Measurements from ENCODE around the gene ZNF554.
"Not testable (repeated sequence)": the region's sequence is repeated elsewhere in the genome, so short reads cannot be mapped to it uniquely, and the experiment has no call there.

Gene ZNF554

DNA sequence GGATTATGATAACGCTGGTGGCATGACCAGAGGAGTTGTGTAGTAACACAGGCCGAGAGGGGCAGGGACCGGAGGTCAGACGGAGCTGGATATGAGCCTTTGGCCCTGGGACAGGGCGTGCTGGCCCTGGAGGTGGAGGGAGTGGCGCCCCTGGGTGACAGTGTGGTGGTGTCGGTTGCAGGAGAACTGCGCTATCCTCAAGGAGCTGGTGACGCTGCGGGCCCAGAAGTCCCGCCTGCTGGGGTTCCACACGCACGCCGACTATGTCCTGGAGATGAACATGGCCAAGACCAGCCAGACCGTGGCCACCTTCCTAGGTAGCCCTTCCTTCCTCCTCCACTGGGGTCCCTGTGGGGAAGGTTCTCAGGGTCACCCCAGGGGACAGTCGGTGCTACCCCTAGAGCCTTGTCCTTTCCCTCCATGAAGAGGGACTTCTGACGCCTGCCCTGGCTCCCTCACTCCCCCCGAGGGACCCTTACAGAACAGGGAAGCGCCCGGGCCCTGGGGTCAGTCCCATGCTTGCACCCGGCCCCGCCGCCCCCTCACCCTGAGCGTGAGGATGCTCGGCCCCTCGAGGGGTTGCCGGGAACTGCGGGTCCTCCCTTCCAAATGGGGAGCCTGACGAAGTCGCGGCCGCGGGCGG lies 12.8 kb upstream of the ZNF554 start:
- no peak for DNase-seq

DNA sequence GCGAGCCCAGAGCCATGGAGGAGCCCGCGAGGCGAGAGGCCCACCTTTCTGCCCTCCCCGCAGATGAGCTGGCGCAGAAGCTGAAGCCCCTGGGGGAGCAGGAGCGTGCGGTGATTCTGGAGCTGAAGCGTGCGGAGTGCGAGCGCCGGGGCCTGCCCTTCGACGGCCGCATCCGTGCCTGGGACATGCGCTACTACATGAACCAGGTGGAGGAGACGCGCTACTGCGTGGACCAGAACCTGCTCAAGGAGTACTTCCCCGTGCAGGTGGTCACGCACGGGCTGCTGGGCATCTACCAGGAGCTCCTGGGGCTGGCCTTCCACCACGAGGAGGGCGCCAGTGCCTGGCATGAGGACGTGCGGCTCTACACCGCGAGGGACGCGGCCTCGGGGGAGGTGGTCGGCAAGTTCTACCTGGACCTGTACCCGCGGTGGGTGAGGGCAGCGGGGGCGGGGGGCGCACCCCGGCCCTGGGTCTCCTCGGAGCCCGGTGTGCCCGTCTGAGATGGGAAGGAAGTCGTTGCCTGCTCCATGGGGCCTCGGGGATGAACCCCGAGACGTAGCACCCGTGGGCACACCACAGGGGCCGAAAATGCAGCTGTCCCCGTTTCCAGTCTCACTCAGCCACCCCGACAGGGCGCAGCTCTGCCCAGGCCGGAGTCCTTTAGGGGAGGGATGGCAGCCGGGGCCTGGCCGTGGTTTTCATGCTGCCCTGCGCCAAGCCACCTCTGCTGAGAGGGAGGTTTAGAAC lies 12.1 kb upstream of the ZNF554 start:
- DNase-seq = no peak

DNA sequence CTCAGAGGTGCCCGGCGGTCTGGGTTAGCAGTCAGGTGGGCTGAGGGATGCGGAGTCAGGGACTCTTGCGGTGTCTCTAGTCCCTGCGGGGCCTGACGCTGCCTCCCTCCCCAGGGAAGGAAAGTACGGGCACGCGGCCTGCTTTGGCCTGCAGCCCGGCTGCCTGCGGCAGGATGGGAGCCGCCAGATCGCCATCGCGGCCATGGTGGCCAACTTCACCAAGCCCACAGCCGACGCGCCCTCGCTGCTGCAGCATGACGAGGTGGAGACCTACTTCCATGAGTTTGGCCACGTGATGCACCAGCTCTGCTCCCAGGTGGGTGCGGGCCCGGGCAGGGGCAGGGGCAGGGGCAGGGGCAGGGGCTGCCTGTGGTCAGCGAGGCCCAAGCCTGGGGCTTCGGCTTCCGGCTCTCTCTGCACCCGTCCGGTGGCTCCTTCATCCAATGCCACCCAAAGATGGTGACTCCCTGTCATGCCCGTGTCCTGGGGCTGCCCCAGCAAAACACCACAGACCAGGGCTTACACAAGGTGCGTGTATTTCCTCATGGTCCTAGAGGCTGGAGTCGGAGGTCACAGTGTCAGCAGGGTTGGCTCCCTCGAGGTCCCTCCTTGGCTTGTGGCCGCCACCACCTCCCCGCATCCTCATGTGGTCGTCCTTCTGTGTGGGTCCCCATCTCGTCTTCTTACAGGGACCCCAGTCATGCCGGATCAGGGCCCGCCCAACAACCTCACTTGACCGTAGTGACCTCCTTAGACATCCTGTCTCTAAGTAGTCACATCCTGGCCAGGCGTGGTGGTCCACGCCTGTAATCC lies 11.3 kb upstream of the ZNF554 start:
- DNase-seq = no peak

DNA sequence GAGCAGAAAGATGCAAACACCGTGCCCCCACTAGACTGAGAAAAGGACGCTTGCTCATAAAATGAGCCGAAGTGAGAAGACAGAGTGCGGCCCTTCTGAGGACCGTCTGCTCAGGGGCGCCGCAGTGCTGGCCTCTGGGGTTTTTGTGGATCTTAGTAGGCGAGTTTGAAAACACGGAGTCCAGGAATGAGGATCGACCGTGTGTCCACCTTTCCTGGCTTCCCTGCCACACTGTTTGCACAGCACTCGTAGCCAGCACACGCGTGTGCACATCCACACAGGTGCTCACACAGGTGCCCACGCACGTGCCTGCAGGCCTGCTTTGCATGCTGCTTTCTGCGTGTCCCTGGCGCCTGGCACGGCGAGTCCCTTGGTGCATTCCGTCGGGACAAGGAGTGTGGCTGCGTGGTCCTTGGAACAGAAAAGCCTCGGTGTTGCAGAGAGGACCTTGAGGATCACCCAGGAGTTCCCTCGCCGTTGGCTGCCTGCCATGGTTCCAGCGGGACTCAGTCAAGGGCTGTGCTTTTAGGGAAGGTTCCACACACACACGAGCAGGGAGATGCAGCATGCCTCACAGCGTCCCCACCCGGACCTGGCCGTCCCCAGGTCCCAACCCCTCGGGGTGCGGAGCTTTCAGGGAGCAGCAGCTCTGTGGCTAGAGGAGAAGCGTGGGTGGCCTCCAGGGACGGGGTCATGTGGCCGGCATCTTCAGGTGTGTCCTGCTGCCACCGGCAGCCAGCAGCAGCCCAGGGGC lies 10.1 kb upstream of the ZNF554 start:
- no peak for DNase-seq

DNA sequence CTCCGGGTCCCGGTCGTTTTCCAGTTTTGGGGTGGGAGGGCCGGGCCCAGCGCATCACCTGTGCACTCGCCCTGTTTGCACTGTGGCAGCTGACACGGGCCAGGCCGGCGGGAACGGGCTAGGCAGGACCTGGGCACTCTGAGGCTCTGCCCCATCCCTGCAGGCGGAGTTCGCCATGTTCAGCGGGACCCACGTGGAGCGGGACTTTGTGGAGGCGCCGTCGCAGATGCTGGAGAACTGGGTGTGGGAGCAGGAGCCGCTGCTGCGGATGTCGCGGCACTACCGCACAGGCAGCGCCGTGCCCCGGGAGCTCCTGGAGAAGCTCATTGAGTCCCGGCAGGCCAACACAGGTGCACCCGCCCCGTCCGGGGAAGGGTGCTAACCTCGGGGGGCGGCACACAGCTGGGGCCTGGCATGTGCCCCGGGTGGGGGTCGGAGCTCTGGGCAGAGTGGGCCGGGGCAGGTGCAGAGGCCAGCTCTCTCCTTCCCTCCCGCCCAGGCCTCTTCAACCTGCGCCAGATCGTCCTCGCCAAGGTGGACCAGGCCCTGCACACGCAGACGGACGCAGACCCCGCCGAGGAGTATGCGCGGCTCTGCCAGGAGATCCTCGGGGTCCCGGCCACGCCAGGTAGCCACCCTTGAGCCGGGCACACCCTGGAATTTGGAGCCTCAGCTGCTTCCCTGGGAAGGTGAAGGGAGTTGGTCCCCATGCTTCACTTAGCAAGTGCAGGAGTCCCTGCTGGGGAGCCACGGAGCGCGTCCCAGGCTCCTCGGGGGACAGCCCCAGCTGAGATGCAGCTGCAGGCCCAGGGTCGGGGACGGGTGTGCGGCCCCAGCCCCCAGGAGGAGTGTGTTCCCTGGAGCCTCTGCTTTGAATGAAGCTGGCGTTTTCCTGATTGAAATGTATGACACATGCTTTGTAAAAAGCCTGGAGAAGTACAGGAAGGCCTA lies 9.3 kb upstream of the ZNF554 start:
- DNase-seq = no peak

DNA sequence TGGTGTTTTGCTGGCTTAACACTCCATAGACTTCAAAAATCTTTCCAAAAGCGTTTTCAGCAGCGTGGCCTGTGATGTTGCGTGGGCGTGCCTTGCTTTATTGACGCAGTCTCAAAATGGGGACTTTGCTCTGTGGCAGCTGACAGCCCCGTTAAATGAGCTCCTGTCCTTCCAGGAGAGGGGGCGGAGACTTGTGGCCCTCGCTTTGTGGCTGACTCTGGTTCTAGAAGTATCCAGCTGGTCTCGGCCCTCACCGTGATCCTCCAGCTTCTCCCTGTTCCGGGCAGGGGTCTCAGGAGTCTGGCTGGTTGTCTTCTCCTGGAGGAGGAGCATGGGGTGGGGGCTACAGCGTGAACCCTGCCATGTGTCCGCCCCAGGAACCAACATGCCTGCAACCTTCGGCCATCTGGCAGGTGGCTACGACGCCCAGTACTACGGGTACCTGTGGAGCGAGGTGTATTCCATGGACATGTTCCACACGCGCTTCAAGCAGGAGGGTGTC lies 8.4 kb upstream of the ZNF554 start:
- no peak for DNase-seq

DNA sequence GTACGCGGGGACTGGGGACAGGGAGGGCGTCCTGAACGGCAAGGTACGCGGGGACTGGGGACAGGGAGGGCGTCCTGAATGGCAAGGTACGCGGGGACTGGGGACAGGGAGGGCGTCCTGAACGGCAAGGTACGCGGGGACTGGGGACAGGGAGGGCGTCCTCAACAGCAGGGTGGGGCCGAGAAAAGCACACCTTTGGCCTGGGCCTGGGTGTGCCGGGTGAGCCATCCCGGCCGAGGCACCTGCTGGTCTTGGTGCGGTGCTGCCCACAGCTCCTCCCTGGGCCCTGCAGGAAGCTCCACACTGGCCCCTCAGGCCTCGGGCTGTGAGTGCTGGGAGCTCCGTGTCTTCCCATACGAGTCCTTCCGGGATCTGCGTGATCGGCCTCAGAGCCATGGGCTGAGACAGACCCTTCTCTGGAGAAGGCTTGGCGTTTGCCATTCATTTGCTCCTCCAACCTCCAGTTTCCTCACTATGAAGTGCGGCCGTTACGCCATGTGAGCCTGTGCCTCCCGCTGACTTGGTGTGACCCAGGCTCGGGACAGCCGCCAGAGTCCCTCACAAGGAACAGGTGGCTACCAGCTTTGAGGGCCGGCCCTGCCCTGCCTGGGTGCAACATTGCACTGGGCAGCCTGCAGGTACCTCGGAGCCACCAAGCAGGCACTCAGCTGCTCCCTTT lies 7.8 kb upstream of the ZNF554 start:
- no peak for DNase-seq

DNA sequence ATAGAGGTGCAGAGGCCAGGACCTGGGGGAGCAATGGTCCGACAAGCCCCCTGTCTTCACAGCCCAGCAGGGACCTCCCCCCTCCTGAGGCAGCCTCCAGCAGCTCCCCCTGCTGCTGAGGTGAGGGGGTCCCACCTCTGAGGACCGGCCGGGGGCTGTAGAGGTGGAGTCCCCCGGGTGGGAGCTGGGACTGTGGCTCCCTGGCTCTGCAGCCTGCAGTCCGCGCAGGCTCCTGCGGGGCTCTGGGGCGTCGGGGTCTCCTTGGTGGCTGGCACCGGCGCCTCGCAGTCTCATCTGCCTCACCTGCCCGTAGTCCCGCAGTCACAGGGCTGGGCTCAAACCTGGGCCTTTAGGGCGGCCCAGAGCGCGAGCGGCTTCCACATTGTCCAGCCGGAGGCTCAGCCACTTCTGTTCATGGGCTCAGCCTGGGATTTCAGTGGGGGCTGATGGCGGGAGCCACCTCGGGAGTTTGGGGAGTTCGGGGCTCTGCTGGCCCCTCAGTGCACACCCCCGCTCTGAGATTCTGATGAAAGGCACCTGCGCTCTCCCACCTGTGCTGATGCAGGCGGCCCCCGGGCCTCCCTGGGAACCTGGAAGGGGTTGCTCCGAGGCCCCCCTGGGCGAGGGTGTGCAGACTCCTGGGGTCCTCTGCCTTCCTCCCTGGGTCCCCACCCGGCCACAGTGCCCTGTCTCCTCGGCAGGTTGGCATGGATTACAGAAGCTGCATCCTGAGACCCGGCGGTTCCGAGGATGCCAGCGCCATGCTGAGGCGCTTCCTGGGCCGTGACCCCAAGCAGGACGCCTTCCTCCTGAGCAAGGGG lies 7.0 kb upstream of the ZNF554 start:
- no peak for DNase-seq

DNA sequence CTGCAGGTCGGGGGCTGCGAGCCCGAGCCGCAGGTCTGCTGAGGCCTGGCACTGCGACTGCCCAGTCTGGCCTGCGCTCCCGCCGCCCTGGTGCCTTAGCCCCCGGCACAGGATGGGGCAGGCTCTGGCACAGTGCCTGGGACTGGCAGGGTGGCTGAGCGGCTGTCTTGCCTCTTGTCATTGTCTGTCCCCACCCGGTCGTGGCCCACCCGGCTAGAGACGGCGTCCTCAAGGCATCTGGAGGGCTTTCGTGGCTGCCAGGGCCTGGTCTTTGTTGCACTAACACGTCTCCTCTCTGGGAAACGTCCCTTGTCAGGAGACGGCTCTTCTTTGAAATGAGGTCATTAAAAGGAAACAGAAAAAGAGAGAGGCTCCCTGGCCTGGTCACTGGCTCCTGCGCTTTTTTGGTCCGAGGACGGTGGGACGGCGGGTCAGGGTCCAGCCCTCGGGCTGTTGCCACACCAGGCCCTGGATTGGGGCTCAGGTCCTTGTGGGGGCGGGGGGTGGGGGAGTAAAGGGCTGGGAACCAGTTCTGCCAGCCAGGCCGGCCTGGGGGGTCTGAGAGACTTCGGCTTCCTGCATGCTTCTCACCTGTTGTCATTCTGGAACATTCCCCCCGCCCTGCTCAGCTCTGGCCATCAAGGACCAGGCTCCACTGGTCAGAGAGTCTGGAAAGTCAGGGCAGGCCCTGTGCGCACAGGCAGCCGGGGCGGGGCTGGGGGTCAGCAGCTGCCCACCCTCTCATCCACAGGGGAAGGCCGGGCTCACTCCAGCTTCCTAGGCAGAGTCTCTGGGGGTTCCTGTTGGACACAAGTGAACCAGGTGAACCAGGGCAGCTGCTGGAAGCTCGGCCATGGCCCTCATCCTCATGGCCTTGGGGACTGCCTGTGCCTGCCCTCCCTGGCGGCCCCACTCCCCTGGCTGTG lies 6.2 kb upstream of the ZNF554 start:
- peak in 1 of 56 donors; percentile 10 for DNase-seq

DNA sequence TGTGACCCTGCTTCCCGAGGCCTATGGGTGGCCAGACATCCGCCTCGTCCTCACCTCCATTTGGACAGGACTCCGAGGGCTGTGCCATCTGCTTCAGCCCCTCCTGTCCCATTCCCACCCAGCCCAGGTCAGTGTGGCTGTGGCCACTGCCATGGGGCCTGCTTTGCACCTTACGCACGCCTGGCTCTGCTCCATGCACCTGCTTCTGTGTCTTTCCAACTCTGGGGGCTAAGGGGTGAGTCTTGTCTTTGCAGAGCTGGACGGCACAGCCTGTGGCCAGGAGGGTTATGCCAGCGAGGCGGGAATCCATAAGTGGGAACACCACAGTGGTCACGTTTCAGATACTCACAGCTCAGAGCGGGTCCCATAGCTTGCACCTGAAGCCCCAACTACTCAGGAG lies 5.2 kb upstream of the ZNF554 start:
- no peak for DNase-seq

DNA sequence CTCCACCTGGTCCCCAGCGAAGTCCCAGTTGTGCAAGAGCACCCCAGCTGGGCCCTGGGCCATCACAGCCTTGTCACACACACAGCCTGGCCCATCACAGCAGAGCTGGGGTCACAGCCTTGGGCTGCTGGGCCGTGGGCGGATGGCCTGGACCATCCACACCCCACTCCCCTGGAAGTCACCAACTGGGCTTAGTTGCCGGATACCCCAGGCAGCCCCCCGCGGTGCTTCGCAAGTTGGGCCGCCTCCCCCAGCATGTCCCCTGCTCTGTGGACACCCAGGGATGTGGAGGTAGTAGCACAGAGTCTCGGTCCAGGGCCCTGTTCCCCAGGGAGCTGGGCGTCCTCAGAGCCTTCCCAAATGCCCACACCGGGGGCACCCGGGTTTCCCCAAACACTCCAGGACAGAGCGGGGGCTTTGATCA lies 4.5 kb upstream of the ZNF554 start:
- no peak for DNase-seq

DNA sequence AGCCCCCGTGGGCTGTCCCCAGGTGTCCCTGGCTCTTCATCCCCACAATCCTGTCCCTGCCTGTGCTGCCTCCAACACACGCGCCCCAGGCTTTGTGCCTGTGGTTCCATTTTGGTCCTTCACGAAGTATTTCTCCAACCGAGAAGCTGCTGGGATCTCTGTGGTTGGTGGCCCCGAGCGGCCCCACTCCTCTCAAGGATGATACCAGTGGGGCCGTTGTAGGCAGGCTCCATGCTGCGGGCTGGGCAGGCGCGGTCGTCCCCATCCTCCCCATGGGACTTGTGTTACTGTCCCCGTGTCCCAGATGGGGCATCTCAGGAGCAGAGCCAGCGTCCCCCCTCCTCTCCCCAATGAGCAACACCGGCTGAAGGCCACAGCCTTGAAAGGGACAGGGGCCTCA lies 3.7 kb upstream of the ZNF554 start:
- DNase-seq = no peak

DNA sequence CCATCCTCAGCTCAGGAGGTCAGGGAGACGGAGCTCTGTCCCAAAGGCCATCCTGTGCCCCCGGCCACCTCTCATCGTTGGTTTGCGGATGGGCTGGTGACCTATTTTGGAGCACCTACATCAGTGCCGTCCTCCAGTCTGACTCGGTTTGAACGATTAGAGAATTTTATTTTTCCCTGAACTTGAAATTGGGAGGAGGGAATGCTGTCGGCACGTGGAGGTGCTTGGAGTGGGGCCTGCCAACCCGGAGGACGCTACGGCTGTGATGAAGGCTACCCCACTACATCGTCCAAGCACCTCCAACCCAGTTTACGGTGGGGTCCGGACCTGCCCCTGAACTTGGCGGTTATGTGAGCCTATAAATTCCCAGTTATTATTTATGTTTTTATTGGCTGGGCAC lies 3.0 kb upstream of the ZNF554 start:
- DNase-seq = no peak

DNA sequence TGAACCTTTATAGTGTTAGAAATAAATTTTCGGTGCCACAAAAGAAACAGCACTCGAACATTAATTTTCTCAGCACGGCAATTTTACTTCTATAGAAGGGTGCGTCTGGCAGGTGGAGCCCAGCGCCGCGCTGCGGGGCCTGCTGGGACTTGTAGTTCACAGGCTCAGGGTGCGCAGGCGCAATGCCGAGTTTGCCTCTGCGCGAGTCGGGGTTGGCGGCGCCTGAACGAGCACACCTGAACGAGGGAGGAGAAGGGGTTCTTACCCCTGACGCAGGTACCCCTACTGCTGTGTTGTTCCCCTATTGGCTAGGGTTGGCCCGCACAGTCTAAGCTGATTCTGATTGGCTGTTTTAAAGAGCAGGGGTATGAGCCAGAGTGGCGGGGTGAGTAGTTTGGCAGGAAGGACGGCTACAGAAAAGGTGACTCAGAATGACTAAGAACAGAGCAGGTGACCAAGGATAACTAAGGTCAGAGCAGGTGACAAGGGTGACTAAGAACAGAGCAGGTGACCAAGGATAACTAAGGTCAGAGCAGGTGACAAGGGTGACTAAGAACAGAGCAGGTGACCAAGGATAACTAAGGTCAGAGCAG lies 2.3 kb upstream of the ZNF554 start:
- DNase-seq = not testable (repeated sequence)

DNA sequence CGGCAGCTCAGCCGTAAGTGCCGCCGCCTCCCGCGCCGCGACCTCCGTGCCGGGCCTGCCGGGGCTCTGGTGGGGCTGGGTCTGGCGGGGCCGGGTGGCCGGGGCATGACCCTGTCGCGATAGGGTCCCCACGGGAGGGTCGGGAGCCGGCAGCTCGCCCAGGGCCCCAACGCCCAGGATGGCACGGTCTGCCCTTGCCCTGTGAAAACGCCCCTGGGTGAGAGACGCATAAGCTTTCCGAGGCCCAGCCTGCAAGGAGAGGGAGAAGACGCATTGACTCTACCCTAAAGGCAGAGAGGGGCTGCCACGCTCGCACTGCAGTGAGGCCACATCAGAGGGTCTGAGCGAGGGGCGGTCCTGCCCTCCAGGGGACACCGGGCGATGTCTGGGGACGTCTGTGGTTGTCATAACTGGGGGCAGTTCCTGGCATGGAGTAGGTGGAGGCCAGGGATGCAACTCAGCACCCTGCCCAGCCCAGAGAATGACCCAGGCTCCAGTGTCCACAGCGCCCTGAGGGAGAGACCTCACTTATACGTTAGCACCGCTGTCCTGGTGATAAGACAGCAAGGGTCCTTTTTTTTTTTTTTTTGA lies 539 bp downstream of the ZNF554 start:
- DNase-seq = peak in 4 of 56 donors; percentile 12 to 45 (median 40)

DNA sequence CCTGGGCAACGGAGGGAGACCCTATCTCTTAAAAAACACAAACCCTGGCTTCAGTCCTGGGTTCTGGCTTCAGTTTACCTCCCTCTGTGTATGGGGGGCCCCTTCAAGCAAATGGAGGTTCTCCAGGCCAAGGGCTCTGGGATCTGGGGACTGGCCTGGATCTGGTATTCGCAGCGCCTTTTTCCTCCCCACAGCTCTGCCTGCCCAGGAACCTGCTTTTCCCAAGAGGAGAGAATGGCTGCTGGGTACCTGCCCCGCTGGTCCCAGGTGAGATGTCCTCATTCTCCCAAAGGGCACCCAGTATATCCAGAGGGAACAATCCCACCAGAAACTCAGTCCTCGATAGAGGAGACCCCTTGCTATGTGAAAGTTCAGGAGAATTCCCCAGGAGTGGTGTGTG lies 3.2 kb downstream of the ZNF554 start:
- DNase-seq = no peak

DNA sequence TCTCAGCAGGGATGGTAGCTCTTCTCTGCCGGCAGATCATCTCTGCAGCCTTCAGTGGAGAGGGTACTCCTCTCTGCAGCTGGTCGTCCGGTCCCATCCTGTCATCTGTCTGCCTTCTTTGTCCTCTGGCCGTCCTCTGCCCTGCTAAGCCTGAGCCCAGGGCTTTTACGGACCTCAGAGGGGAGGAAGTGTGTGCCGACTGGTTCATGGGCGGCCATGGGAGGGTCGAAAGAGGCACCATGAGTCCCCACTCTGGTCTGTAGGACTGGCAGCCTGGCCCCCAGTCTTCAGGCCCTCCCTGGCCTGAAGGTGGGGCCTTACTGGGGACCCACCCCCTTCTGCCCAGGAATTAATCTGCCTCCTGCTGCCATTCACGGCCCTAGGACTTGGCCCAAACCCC lies 4.0 kb downstream of the ZNF554 start:
- no peak for DNase-seq
